Measurements from ENCODE around the gene NPAS2.

Gene NPAS2

DNA sequence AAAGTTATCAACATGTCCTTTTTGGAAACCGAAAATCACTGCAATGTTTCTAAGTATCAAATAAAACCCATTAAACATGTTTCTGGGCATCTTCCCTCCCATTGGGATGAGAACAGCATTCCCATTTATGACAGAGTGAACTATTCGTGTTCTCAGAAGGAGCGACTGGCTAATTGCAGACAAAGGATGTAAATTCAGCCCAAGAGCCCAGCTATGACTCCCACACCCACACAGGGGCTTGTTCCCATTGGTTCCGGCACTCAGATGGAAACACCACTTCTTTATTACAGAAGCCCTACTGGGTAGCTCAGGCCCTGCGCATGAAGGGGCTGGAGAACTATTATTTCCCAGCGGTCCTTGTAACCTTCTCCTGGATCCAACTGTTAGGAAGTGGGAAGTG is 16.6 kb upstream of the NPAS2 start:
- DNase-seq (ENCODE audit: low read depth): no peak
- H3K4me3 ChIP-seq (ENCODE audit: control insufficient read depth, low read depth, low read length): no peak overlapping the region
- TF ChIP-seq, protein P1, sequence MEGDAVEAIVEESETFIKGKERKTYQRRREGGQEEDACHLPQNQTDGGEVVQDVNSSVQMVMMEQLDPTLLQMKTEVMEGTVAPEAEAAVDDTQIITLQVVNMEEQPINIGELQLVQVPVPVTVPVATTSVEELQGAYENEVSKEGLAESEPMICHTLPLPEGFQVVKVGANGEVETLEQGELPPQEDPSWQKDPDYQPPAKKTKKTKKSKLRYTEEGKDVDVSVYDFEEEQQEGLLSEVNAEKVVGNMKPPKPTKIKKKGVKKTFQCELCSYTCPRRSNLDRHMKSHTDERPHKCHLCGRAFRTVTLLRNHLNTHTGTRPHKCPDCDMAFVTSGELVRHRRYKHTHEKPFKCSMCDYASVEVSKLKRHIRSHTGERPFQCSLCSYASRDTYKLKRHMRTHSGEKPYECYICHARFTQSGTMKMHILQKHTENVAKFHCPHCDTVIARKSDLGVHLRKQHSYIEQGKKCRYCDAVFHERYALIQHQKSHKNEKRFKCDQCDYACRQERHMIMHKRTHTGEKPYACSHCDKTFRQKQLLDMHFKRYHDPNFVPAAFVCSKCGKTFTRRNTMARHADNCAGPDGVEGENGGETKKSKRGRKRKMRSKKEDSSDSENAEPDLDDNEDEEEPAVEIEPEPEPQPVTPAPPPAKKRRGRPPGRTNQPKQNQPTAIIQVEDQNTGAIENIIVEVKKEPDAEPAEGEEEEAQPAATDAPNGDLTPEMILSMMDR (conservative IDR thresholded peaks at IDR 0.05; ENCODE audit: control insufficient read depth, insufficient read depth, low read depth, low read length): no peak

DNA sequence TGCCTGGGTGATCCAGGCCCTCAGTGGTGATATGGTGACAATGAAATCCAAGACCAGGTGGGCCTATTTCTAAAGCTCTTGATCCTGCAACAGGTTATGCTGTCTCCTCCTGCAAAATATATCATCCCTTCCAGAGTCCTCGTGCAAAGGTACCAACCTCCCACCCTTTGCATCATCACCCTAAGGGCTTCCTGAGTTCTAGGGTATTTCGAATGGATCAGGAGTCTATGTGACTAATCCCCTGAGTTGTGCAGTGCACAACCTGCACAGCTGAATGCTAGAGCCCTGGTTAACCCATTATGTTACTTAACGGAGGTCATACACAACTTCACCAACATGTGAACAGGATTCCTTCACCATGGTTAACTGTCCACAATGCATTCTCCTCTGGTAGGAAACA is 13.4 kb upstream of the NPAS2 start:
- no peak for DNase-seq (ENCODE audit: low read depth)
- TF ChIP-seq, protein P1 (conservative IDR thresholded peaks at IDR 0.05; ENCODE audit: control insufficient read depth, insufficient read depth, low read depth, low read length): no peak
- H3K4me3 ChIP-seq (ENCODE audit: control insufficient read depth, low read depth, low read length): no peak overlapping the region

DNA sequence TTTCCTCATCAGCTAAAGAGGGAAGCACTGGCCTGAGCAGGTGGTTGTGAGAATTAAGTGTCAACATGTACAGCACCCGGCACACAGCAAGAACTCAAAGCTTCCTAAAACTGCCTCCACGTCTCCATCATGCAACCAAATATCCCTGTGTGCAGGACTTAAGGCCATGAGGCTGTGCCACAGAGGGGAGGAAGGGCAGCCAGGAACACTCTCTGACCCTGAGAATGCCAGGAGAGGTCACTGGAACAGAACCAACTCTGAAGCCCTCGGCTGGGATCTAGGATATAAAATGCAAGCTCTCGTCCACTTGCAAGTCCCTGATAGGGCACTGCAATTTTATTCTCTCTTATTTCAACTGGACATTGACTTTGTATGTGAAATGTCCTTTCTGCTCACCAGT is 12.2 kb upstream of the NPAS2 start:
- no peak overlapping the region for H3K4me3 ChIP-seq (ENCODE audit: control insufficient read depth, low read depth, low read length)
- no peak for DNase-seq (ENCODE audit: low read depth)
- TF ChIP-seq, protein P1 (conservative IDR thresholded peaks at IDR 0.05; ENCODE audit: control insufficient read depth, insufficient read depth, low read depth, low read length): no peak

DNA sequence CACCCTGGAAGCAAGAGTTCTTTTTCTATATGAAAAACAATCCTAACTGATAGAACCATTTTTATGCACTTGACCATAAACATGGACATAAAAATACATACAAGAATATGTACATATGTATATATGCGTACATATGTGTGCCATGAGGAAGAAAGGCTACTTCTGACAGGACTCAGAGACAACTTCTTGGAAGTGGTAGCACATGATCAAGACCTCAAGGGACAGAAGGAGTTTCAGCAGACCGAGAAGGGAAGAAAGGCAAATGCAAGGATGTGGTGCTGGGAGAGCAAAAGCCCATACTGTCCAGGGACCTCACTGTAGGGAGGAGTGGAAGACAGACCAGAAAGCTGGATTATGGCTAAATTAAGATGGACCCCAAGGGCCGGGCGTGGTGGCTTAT is 11.4 kb upstream of the NPAS2 start:
- no peak overlapping the region for H3K4me3 ChIP-seq (ENCODE audit: control insufficient read depth, low read depth, low read length)
- no peak for DNase-seq (ENCODE audit: low read depth)
- TF ChIP-seq, protein P1 (conservative IDR thresholded peaks at IDR 0.05; ENCODE audit: control insufficient read depth, insufficient read depth, low read depth, low read length): no peak

GRCh38 chr2:100809506-100809905 is 10.4 kb upstream of the NPAS2 start:
- no peak for DNase-seq (ENCODE audit: low read depth)
- H3K4me3 ChIP-seq (ENCODE audit: control insufficient read depth, low read depth, low read length): no peak overlapping the region
- TF ChIP-seq, protein P1 (conservative IDR thresholded peaks at IDR 0.05; ENCODE audit: control insufficient read depth, insufficient read depth, low read depth, low read length): no peak

- TF ChIP-seq, protein P1 (conservative IDR thresholded peaks at IDR 0.05; ENCODE audit: control insufficient read depth, insufficient read depth, low read depth, low read length): no peak
- no peak for DNase-seq (ENCODE audit: low read depth)
These were observed 9.3 kb upstream of the NPAS2 start for GRCh38 chr2:100810603-100811145.

GRCh38 chr2:100812116-100812515 is 7.8 kb upstream of the NPAS2 start:
- TF ChIP-seq, protein P1 (conservative IDR thresholded peaks at IDR 0.05; ENCODE audit: control insufficient read depth, insufficient read depth, low read depth, low read length): no peak
- DNase-seq (ENCODE audit: low read depth): no peak
- no peak overlapping the region for H3K4me3 ChIP-seq (ENCODE audit: control insufficient read depth, low read depth, low read length)

More at GRCh38 chr2:100810603-100811145, 9.3 kb upstream of the NPAS2 start:
- no peak overlapping the region for H3K4me3 ChIP-seq (ENCODE audit: control insufficient read depth, low read depth, low read length)
